PFSK-1 (cell line): ENCODE results near the gene KCNH1.

Source experiments
- POLR2AphosphoS5 ChIP-seq: IDR thresholded peaks from 2 replicates; pipeline ENCODE4 v1.6.1; 2012; ENCODE audit warnings: low read depth, mild to moderate bottlenecking, control low read depth, low read length, moderate library complexity
- REST ChIP-seq, 2 experiments: IDR thresholded peaks; 2 replicates each; pipeline versions ENCODE4 v1.6.1 to v1.8.0; 2011 to 2012; ENCODE audit warnings: low read depth in 2 of 2, low read length in 2 of 2, control low read depth in 1 of 2, inconsistent platforms in 1 of 2, mild to moderate bottlenecking in 1 of 2, moderate library complexity in 1 of 2; ENCODE audit not compliant: insufficient read depth in 1 of 2
- SIN3A ChIP-seq: IDR thresholded peaks from 2 replicates; pipeline ENCODE4 v1.6.1; 2012; ENCODE audit warnings: mild to moderate bottlenecking, low read length, moderate library complexity, borderline replicate concordance; ENCODE audit not compliant: insufficient read depth

- TF ChIP-seq POLR2AphosphoS5 (no peak), SIN3A (no peak), REST (IDR thresholded peaks at IDR 0.05; ENCODE audit: insufficient read depth in 1 of 2, low read depth in 2 of 2, low read length in 2 of 2) (no peak)
Observed at GRCh38 chr1:211068976-211069375, 65.0 kb downstream of the KCNH1 start.
